ENCODE data around the gene COX7A2L. TPM values are rescaled to one million over a fixed set of nuclear protein-coding genes. Genes with fewer than 3 reads are reported as not detected.
A peak's percentile ranks its signal among the peaks of the same experiment; 100 is the strongest.
"Not testable (repeated sequence)": the region's sequence is repeated elsewhere in the genome, so short reads cannot be mapped to it uniquely, and the experiment has no call there.

Gene COX7A2L
- total RNA-seq, 2 donors from 2014 or later: 50.9 to 55.3 TPM

- Mint-ChIP-seq H3K4me1 (peaks cover 30% of the 10 kb centered on the region), H3K4me3 (no peak overlapping the region), H3K36me3 (ENCODE audit: low read depth) (peaks cover 2% of the 10 kb centered on the region), H3K27ac (peak overlapping the region; percentile 14), H3K27me3 (no peaks in the 10 kb centered on the region)
- no peaks in the 10 kb centered on the region for H3K9me3 ChIP-seq (ENCODE audit: control insufficient read depth, low read length, poor library complexity, severe bottlenecking)
- no peak for DNase-seq
- ATAC-seq: no peak
These were observed 19.9 kb downstream of the COX7A2L start for GRCh38 chr2:42340938-42341636.

- no peaks in the 10 kb centered on the region for H3K9me3 ChIP-seq (ENCODE audit: control insufficient read depth, low read length, poor library complexity, severe bottlenecking)
- Mint-ChIP-seq H3K4me1 (peaks cover 28% of the 10 kb centered on the region), H3K27me3 (no peaks in the 10 kb centered on the region), H3K27ac (peak overlapping the region; percentile 14), H3K36me3 (ENCODE audit: low read depth) (peaks cover 2% of the 10 kb centered on the region), H3K4me3 (peak overlapping the region; percentile 71)
- DNase-seq (no peak), ATAC-seq (no peak)
These were observed 20.7 kb downstream of the COX7A2L start for GRCh38 chr2:42340045-42340937.

DNA sequence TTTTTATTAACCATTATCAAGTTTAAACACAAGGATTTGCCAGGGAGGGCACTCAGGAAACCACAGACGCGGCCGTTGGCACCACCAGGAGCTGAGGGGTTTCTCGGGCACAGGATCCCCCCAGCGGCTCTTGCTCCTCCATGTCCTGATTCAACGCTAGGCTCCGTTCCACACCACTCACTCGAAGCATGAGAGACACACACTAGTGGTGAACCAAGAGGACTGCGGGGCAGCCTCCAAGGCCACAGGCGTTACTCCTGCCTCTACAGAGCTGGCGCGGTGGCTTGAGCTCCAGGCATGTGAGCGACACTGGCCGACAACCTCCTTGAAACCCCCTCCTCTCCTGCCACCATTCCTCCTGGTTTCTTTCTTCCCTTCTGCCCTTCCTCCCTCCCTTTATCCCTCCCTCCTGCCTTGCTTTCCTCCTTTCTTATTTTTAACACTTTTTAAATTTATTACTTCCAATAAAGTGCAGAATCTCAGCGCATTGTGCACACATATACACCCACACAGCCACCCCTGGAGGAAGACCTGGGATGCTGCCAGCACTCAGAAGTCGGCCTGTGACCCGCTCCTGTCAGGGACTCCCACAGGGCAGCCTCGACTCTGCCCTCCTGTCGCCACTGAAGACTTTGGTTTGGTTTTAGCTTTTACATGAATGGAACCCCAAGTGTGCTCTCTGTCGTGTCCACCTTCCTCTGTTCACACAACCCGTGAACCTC is 21.7 kb downstream of the COX7A2L start:
- no peak overlapping the region for H3K4me3 Mint-ChIP-seq
- no peaks in the 10 kb centered on the region for H3K27me3 Mint-ChIP-seq
- DNase-seq: no peak
- no peaks in the 10 kb centered on the region for H3K9me3 ChIP-seq (ENCODE audit: control insufficient read depth, low read length, poor library complexity, severe bottlenecking)
- H3K27ac Mint-ChIP-seq: peak overlapping the region; percentile 14
- peak; percentile 24 for ATAC-seq
- peaks cover 28% of the 10 kb centered on the region for H3K4me1 Mint-ChIP-seq
- H3K36me3 Mint-ChIP-seq (ENCODE audit: low read depth): peaks cover 2% of the 10 kb centered on the region

DNA sequence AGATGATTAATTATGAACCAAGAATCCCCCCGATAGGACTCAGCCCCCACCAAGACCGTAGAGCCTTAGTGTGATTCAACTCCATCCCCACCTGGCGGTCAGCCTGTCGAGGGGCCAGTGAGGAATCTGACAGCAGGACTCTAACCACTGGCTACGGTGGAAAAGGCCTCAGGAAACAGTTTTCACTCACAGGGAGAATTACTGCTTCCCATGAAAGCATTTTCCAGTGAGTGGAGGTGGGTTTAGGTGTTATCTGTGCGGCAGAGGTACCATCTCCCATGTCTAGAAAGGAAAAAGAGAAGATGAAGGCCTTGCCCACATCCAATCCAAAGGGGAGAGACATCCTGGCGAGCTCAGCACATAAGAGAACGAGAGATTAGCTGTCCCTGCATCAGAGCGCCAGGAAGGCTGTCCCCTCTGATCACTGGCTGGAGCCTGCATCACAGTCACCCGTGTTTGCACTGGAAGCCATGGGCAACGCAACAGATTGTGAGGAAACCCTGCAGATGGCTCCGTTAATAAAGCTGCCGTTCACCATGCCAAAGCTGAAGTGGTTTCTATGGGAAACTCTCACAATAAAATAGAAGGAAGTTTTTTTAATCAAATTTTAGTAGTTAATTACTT is 22.3 kb downstream of the COX7A2L start:
- Mint-ChIP-seq H3K4me1 (peaks cover 25% of the 10 kb centered on the region), H3K27ac (peak overlapping the region; percentile 14), H3K4me3 (no peak overlapping the region), H3K27me3 (no peaks in the 10 kb centered on the region), H3K36me3 (ENCODE audit: low read depth) (peaks cover 5% of the 10 kb centered on the region)
- ATAC-seq (no peak), DNase-seq (no peak)
- H3K9me3 ChIP-seq (ENCODE audit: control insufficient read depth, low read length, poor library complexity, severe bottlenecking): no peaks in the 10 kb centered on the region

DNA sequence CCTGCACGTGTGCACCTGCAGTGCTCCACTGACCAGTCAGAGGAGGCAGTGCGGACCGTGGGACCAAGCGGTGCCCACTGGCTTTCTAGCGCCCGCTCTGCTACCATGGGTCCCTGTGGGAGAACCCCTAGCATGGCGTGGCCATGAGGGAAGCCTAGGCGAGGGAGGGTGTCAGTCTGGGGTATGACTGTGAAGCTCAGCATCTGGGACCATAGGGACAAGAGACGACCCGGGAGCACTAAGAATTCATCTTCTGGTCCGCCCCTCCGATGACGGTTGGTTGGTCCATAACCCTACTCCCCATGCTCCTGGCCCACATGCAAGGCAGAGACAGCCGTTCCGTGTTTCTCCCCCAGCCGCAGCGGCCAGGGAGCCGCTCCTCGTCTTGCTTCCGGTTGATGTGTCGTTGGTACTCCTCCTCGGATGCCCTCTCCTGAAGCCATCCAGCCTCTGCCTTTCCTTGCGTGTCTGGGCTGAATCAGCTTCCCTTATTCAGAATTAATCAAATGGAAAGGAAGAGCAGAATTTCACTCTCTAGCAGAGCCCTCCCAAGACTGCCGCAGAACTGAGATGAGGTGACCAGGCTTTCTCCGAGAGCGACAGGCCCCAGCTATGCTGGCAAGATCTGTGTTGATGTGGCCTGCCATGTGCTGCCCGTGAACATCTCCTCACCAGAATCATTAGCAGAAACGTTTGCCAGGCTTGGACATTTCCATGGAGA is 23.0 kb downstream of the COX7A2L start:
- Mint-ChIP-seq H3K4me3 (peak overlapping the region; percentile 9), H3K4me1 (peaks cover 21% of the 10 kb centered on the region), H3K36me3 (ENCODE audit: low read depth) (peaks cover 8% of the 10 kb centered on the region), H3K27ac (peak overlapping the region; percentile 14), H3K27me3 (no peaks in the 10 kb centered on the region)
- DNase-seq (no peak), ATAC-seq (no peak)
- H3K9me3 ChIP-seq (ENCODE audit: control insufficient read depth, low read length, poor library complexity, severe bottlenecking): no peaks in the 10 kb centered on the region

DNA sequence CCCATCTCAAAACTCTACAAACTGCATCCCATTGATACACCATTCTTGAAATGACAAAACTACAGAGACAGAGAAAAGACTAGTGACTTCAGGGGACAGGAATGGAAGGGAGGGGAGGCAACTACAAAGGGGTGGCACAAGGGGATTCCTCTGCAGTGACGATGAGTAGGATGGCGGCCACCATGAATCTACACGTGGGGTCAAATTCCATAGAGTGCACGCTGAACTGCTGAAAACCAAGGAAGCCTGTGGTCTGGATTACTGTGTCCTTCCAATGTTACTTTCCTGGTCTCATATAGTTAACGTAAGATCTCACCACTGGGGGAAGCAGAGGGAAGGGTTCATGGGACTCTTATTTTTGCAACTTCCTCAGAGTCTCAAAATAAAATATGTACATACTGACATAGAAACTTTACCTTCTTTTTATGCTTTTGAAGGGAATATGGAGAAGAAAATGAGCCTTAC is 23.6 kb downstream of the COX7A2L start:
- DNase-seq: no peak
- no peak for ATAC-seq
- H3K4me1 Mint-ChIP-seq: peaks cover 15% of the 10 kb centered on the region
- no peaks in the 10 kb centered on the region for H3K9me3 ChIP-seq (ENCODE audit: control insufficient read depth, low read length, poor library complexity, severe bottlenecking)
- peaks cover 8% of the 10 kb centered on the region for H3K36me3 Mint-ChIP-seq (ENCODE audit: low read depth)
- H3K27me3 Mint-ChIP-seq: no peaks in the 10 kb centered on the region
- H3K27ac Mint-ChIP-seq: peak overlapping the region; percentile 14
- H3K4me3 Mint-ChIP-seq: peak overlapping the region; percentile 9

GRCh38 chr2:42336361-42336965 is 24.6 kb downstream of the COX7A2L start:
- peak overlapping the region; percentile 76 for H3K27ac Mint-ChIP-seq
- H3K4me3 Mint-ChIP-seq: peak overlapping the region; percentile 7
- H3K9me3 ChIP-seq (ENCODE audit: control insufficient read depth, low read length, poor library complexity, severe bottlenecking): no peaks in the 10 kb centered on the region
- no peaks in the 10 kb centered on the region for H3K27me3 Mint-ChIP-seq
- ATAC-seq: no peak
- H3K4me1 Mint-ChIP-seq: peaks cover 10% of the 10 kb centered on the region
- peaks cover 8% of the 10 kb centered on the region for H3K36me3 Mint-ChIP-seq (ENCODE audit: low read depth)
- no peak for DNase-seq

DNA sequence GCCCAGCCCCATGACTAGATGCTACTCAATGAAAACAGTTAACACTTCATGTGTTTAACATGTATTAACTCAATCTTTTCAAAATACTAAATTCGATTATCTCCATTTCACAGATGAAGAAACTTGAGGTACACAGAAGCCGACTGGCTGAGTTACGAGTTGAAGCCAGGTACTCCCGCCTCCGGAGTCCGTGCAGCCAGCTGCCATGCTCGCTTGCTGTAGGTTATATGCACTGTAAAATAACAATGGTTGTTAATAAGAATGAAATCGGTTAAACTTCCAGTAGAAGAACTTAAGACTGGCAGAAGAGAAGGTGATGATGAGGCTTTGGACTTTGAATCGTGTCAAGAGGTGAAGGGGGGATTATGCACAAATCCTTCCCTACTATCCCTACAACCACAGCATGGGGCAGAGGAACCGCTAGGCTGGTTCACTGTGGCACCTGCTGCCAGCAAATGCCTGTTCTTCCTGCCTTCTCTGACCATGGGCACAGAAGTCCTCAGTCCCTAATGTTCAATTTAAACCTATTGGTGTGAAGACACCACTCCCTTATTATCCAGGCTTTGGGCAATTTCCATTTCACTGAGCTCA is 25.4 kb downstream of the COX7A2L start:
- H3K9me3 ChIP-seq (ENCODE audit: control insufficient read depth, low read length, poor library complexity, severe bottlenecking): no peaks in the 10 kb centered on the region
- DNase-seq: no peak
- peak overlapping the region; percentile 67 for H3K4me3 Mint-ChIP-seq
- peak overlapping the region; percentile 76 for H3K27ac Mint-ChIP-seq
- H3K4me1 Mint-ChIP-seq: peaks cover 8% of the 10 kb centered on the region
- ATAC-seq: no peak
- no peaks in the 10 kb centered on the region for H3K27me3 Mint-ChIP-seq
- peaks cover 8% of the 10 kb centered on the region for H3K36me3 Mint-ChIP-seq (ENCODE audit: low read depth)

DNA sequence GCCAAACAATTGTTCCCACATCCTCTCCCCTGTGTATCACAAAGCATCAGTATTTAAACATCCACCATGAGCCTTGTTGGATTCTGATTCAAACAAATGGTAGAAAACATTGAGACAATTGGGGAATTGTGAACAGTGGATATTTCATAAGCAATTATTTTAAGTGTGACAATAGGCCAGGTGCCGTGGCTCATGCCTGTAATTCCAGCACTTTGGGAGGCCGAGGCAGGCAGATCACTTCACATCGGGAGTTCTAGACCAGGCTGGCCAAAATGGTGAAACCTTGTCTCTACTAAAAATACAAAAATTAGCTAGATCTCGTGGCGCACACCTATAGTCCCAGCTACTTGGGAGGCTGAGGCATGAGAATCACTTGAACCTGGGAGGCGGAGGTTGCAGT is 26.2 kb downstream of the COX7A2L start:
- not testable (repeated sequence) for H3K4me1 Mint-ChIP-seq; H3K9me3 ChIP-seq (ENCODE audit: control insufficient read depth, low read length, poor library complexity, severe bottlenecking); H3K4me3 Mint-ChIP-seq; ATAC-seq; DNase-seq; H3K27me3 Mint-ChIP-seq; H3K36me3 Mint-ChIP-seq (ENCODE audit: low read depth)
- peak overlapping the region; percentile 76 for H3K27ac Mint-ChIP-seq

GRCh38 chr2:42334220-42334619 is 26.8 kb downstream of the COX7A2L start:
- H3K36me3 Mint-ChIP-seq (ENCODE audit: low read depth): peaks cover 11% of the 10 kb centered on the region
- no peak for DNase-seq
- peak overlapping the region; percentile 67 for H3K27ac Mint-ChIP-seq
- ATAC-seq: no peak
- no peak overlapping the region for H3K4me3 Mint-ChIP-seq
- peaks cover 2% of the 10 kb centered on the region for H3K4me1 Mint-ChIP-seq
- no peaks in the 10 kb centered on the region for H3K9me3 ChIP-seq (ENCODE audit: control insufficient read depth, low read length, poor library complexity, severe bottlenecking)
- no peaks in the 10 kb centered on the region for H3K27me3 Mint-ChIP-seq

DNA sequence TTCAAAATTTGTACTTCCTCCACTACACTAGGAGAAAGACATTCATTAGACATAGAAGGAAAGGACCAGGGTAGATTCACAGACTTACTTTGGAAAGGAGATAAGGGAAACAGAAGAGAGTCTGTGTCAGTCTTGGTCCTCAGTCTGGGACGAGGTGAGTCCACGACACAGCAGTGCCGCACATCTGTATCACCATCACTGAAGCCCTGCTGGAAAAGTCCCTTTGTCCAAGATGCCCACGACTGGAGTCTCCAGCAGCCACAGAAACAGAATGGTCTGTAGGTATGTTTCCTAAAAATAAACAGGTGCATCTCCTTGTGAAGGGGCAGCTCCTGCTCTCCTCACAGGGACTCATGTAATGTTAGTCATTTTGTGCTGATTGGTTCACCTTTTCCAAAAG is 27.4 kb downstream of the COX7A2L start:
- Mint-ChIP-seq H3K27me3 (no peaks in the 10 kb centered on the region), H3K4me3 (no peak overlapping the region), H3K4me1 (peaks cover 2% of the 10 kb centered on the region), H3K36me3 (ENCODE audit: low read depth) (peaks cover 11% of the 10 kb centered on the region), H3K27ac (peak overlapping the region; percentile 79)
- DNase-seq: no peak
- H3K9me3 ChIP-seq (ENCODE audit: control insufficient read depth, low read length, poor library complexity, severe bottlenecking): no peaks in the 10 kb centered on the region
- no peak for ATAC-seq

DNA sequence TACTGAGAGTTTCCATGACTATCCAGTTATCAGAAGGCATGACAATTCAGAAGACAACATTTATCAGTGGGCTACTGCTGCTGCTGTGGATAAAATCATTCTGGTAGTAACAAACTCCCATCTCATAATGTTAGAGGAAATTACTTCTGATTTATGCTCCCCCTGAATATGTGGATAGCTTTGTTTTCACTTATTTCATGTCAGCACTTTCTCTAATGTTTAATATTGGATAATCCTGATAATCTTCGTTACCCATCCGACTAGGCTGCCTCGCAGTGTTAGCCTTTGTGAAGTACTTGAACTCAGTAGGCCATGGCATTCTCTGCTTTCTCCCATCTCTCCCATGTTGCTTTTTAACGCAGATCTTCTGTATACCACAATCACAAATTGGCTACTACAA is 28.4 kb downstream of the COX7A2L start:
- no peaks in the 10 kb centered on the region for H3K27me3 Mint-ChIP-seq
- H3K36me3 Mint-ChIP-seq (ENCODE audit: low read depth): peaks cover 11% of the 10 kb centered on the region
- H3K4me3 Mint-ChIP-seq: no peak overlapping the region

More for the DNA sequence above, 28.4 kb downstream of the COX7A2L start:
- Mint-ChIP-seq H3K4me1 (peaks cover 5% of the 10 kb centered on the region), H3K27ac (peak overlapping the region; percentile 79)
- no peak for ATAC-seq
- DNase-seq: no peak
- no peaks in the 10 kb centered on the region for H3K9me3 ChIP-seq (ENCODE audit: control insufficient read depth, low read length, poor library complexity, severe bottlenecking)
